Measurements from ENCODE around the gene ADGRL1. TPM values are rescaled to one million over a fixed set of nuclear protein-coding genes. Genes with fewer than 3 reads are reported as not detected.

Gene ADGRL1
- total and polyA plus RNA-seq, 2 of the 8 experiments (the other 6 are each of a cell fraction or from before 2014, with no cell fraction given), result 95.6 to 112 TPM

DNA sequence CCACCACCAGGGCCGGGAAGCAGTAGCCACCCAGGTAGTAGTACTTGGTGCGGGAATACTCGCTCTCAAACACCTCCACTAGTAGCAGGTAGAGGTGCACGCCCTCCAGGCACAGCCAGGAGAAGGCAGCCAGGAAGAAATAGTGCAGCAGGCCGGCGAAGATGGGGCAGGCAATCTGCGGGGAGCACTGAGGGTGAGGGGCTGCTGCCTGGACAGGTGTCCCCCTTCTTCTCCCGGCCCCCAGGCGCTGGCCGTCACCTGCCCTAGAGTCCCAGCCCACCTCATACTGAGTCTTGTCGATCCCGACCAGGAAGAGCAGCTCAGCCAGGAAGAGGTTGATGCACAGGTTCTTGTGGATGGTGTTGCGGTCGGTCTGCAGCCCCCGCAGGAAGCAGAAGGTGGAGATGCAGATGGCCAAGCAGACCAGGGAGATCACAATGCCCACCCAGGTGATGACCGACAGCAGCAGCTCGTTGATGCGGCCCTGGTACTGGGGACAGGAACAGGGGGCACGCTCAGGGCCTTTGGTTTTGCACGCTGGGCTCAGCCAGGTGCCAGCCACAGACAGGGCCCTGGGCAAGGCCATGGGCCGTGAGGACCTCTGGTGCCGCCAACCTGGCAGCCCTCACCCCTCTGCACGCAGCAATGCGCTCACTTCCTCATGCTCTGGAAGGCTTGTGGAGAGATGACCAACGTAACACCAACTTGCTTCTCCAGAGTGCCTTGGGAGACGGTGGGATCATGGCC is 48.8 kb downstream of the ADGRL1 start:
- Histone ChIP-seq H3K27ac (ENCODE audit: low read depth, low read length) (no peak overlapping the region), H3K4me3 (ENCODE audit: extremely low read depth in 1 of 4, insufficient read depth in 2 of 4, low read depth in 3 of 4, low read length in 4 of 4) (no peak overlapping the region), H3K9ac (replicated peaks in 1 of 4; ENCODE audit: extremely low read depth in 1 of 4, low read depth in 3 of 4, low read length in 3 of 4) (no peak overlapping the region), H3K79me1 (ENCODE audit: low read depth, low read length) (peaks cover 2% of the 10 kb centered on the region), H3K4me2 (ENCODE audit: insufficient read depth in 1 of 2, low read depth in 2 of 2, low read length in 2 of 2) (no peak overlapping the region), H3K23me2 (ENCODE audit: low read depth, low read length) (no peaks in the 10 kb centered on the region), H3K18ac (ENCODE audit: extremely low read depth, low read length) (no peak overlapping the region), H2BK12ac (ENCODE audit: low read depth, low read length) (no peak overlapping the region), H2BK5ac (ENCODE audit: low read depth, low read length) (no peak overlapping the region; the same call in 1 of the 2 replicates), H3K14ac (ENCODE audit: insufficient read length) (no peak overlapping the region), H2AK5ac (ENCODE audit: low read depth, low read length) (no peak overlapping the region), H3K23ac (ENCODE audit: insufficient read length) (no peak overlapping the region), H2BK120ac (replicated peaks; ENCODE audit: low read depth, low read length) (no peak overlapping the region), H2AFZ (ENCODE audit: low read length) (no peak overlapping the region), H3K79me2 (ENCODE audit: control insufficient read depth in 1 of 2, insufficient read depth in 2 of 2, low read length in 2 of 2) (no peaks in the 10 kb centered on the region), H4K20me1 (replicated peaks in 1 of 2; ENCODE audit: control insufficient read depth in 1 of 2, insufficient read depth in 2 of 2, low read length in 2 of 2) (peaks cover 8 to 18% of the 10 kb centered on the region in 2 experiments), H4K5ac (ENCODE audit: insufficient read length, low read depth, low read length) (no peak overlapping the region), H3K36me3 (ENCODE audit: control insufficient read depth in 2 of 4, insufficient read depth in 4 of 4, low read length in 3 of 4) (peaks cover 26 to 77% (median 67%) of the 10 kb centered on the region in 4 experiments), H2BK20ac (ENCODE audit: low read length) (no peak overlapping the region), H3K4ac (replicated peaks; ENCODE audit: insufficient read length, low read depth, low read length) (no peak overlapping the region), H3K9me3 (ENCODE audit: insufficient read depth in 2 of 2, low read depth in 1 of 2, low read length in 1 of 2) (no peaks in the 10 kb centered on the region), H4K8ac (ENCODE audit: extremely low read depth, insufficient read depth, low read length) (no peak overlapping the region), H4K91ac (replicated peaks; ENCODE audit: insufficient read length, low read length) (no peak overlapping the region), H3K56ac (replicated peaks; ENCODE audit: insufficient read length, low read depth, low read length) (no peak overlapping the region), H2BK15ac (ENCODE audit: low read length) (no peak overlapping the region), H3K27me3 (replicated peaks in 1 of 4; ENCODE audit: control insufficient read depth in 3 of 4, extremely low read depth in 1 of 4, insufficient read depth in 3 of 4, low read length in 3 of 4) (no peaks in the 10 kb centered on the region), H3K4me1 (replicated peaks in 1 of 4; ENCODE audit: control insufficient read depth in 3 of 4, insufficient read depth in 4 of 4, low read length in 3 of 4) (no peaks in the 10 kb centered on the region; a peak in 1 of 7 replicates)
- CTCF ChIA-PET (ENCODE audit: partially characterized antibody), result interaction anchor here (0.7 to 1.0 kb wide), 3 partner anchors 42 to 249 kb away, joined by 3 to 5 read pairs (median 3); no protein-coding TSS in a partner anchor
- DNase-seq (ENCODE audit: low read depth in 1 of 2, low spot score in 2 of 2) (no peak), FAIRE-seq (no peak)
- POLR2A ChIA-PET (ENCODE audit: partially characterized antibody), result interaction anchor here (1.2 to 3.5 kb wide), 2 partner anchors 8 to 11 kb away, joined by 3 to 20 read pairs; no protein-coding TSS in a partner anchor
- WGBS, 2 experiments (ENCODE audit: extremely low coverage in 1 of 2, insufficient coverage in 1 of 2, insufficient read length in 1 of 2, insufficient replicate concordance in 2 of 2, low coverage in 1 of 2, low lambda C conversion rate in 2 of 2, missing lambda C conversion rate in 1 of 2), result 94% methylated on average over 21 of the region's 26 CpGs; no CpG with 5 or more reads in 1 of the 2 experiments
- TF ChIP-seq BCL11A (IDR thresholded peaks at IDR 0.05; ENCODE audit: low read depth in 2 of 2, low read length in 2 of 2) (no peak), KDM5A (IDR thresholded peaks at IDR 0.05; ENCODE audit: low read length) (no peak), CTCF (IDR thresholded peaks at IDR 0.05; ENCODE audit: control extremely low read depth in 1 of 3, insufficient read depth in 1 of 3, low read depth in 1 of 3, low read length in 3 of 3) (no peak), TBP (IDR thresholded peaks at IDR 0.05; ENCODE audit: low read depth, low read length) (no peak), EP300 (IDR thresholded peaks at IDR 0.05; ENCODE audit: borderline replicate concordance in 1 of 2, low read depth in 2 of 2, low read length in 2 of 2) (no peak), CBX5 (IDR thresholded peaks at IDR 0.05; ENCODE audit: low read depth, low read length) (no peak), CEBPB (IDR thresholded peaks at IDR 0.05; ENCODE audit: low read depth, low read length) (no peak), SIX5 (IDR thresholded peaks at IDR 0.05; ENCODE audit: low read depth, low read length) (no peak), JUND (IDR thresholded peaks at IDR 0.05; ENCODE audit: low read length) (no peak), CHD2 (IDR thresholded peaks at IDR 0.05; ENCODE audit: low read length) (no peak)
